ENCODE results near the gene BRF1.
"Not testable (repeated sequence)": the region's sequence is repeated elsewhere in the genome, so short reads cannot be mapped to it uniquely, and the experiment has no call there.

The BRF1 gene

GRCh38 chr14:105331575-105332349 is 31.0 kb upstream of the BRF1 start:
- no peak for DNase-seq

GRCh38 chr14:105330491-105330895 is 29.7 kb upstream of the BRF1 start:
- DNase-seq: no peak

GRCh38 chr14:105329411-105330150 is 28.8 kb upstream of the BRF1 start:
- no peak for DNase-seq

- DNase-seq: no peak
Measured at GRCh38 chr14:105328678-105329390, 28.0 kb upstream of the BRF1 start.

- no peak for DNase-seq
Measured at GRCh38 chr14:105328070-105328677, 27.4 kb upstream of the BRF1 start.

- DNase-seq: not testable (repeated sequence)
Measured at GRCh38 chr14:105327695-105328045, 26.9 kb upstream of the BRF1 start.

- DNase-seq: no peak
Measured at GRCh38 chr14:105326891-105327694, 26.3 kb upstream of the BRF1 start.

- DNase-seq: no peak
Measured at GRCh38 chr14:105326568-105326867, 25.7 kb upstream of the BRF1 start.

- DNase-seq: no peak
Measured at GRCh38 chr14:105325716-105326567, 25.1 kb upstream of the BRF1 start.

GRCh38 chr14:105325303-105325702 is 24.5 kb upstream of the BRF1 start:
- DNase-seq: no peak

GRCh38 chr14:105324871-105325270 is 24.1 kb upstream of the BRF1 start:
- no peak for DNase-seq

- peak; percentile 52 for DNase-seq
Measured at GRCh38 chr14:105324080-105324778, 23.4 kb upstream of the BRF1 start.

- peak; percentile 23 for DNase-seq
Measured at GRCh38 chr14:105323663-105324062, 22.9 kb upstream of the BRF1 start.

GRCh38 chr14:105322791-105323556 is 22.2 kb upstream of the BRF1 start:
- peak; percentile 74 for DNase-seq

- DNase-seq: no peak
Measured at GRCh38 chr14:105317546-105317945, 16.7 kb upstream of the BRF1 start.

- DNase-seq: no peak
Measured at GRCh38 chr14:105316968-105317510, 16.2 kb upstream of the BRF1 start.

- no peak for DNase-seq
Measured at GRCh38 chr14:105316577-105316941, 15.8 kb upstream of the BRF1 start.

GRCh38 chr14:105315941-105316576 is 15.3 kb upstream of the BRF1 start:
- no peak for DNase-seq

- DNase-seq: no peak
Measured at GRCh38 chr14:105315211-105315721, 14.5 kb upstream of the BRF1 start.

Measured in DMS79 (cell line).